NCI-H69 (cell line): ENCODE results near the gene NDUFA3.

Experiments used
- DNase-seq: peaks from one replicate; lab custom pipeline; 2025; lab: John Stamatoyannopoulos, UW

Gene NDUFA3

GRCh38 chr19:54137699-54138488 lies 35.2 kb downstream of the NDUFA3 start, which contains the start of gene CNOT3:
TSS of gene CNOT3 (plus strand) at chr19:54137762. CDS start at chr19:54142979, 5,217 bp downstream.
- DNase-seq = peak; percentile 44

- no peak for DNase-seq
These were observed 36.0 kb downstream of the NDUFA3 start for GRCh38 chr19:54138489-54139256.

GRCh38 chr19:54141356-54141755 lies 38.7 kb downstream of the NDUFA3 start:
- DNase-seq = no peak

GRCh38 chr19:54142166-54142780 lies 39.6 kb downstream of the NDUFA3 start:
- DNase-seq = no peak

- DNase-seq = no peak
These were observed 43.0 kb downstream of the NDUFA3 start for GRCh38 chr19:54145541-54146158.

GRCh38 chr19:54147676-54148075 lies 45.0 kb downstream of the NDUFA3 start:
- DNase-seq = no peak

- DNase-seq = no peak
These were observed 45.5 kb downstream of the NDUFA3 start for GRCh38 chr19:54148158-54148557.

- DNase-seq = no peak
These were observed 46.6 kb downstream of the NDUFA3 start for GRCh38 chr19:54149021-54149812.

- no peak for DNase-seq
These were observed 48.8 kb downstream of the NDUFA3 start for GRCh38 chr19:54151362-54152035.

GRCh38 chr19:54152267-54152666 lies 49.6 kb downstream of the NDUFA3 start:
- no peak for DNase-seq

GRCh38 chr19:54152878-54153524 lies 50.3 kb downstream of the NDUFA3 start:
- DNase-seq = no peak

GRCh38 chr19:54153731-54154326 lies 51.2 kb downstream of the NDUFA3 start:
- no peak for DNase-seq

GRCh38 chr19:54154603-54155345 lies 52.1 kb downstream of the NDUFA3 start:
- no peak for DNase-seq

- no peak for DNase-seq
These were observed 53.0 kb downstream of the NDUFA3 start for GRCh38 chr19:54155694-54156093.

- DNase-seq = no peak
These were observed 53.8 kb downstream of the NDUFA3 start for GRCh38 chr19:54156490-54156889.

- no peak for DNase-seq
These were observed 54.3 kb downstream of the NDUFA3 start for GRCh38 chr19:54156953-54157352.
